Kidney epithelial cell (primary cell): ENCODE measurements around the gene ELAVL1. TPM values are rescaled to one million over a fixed set of nuclear protein-coding genes. Genes with fewer than 3 reads are reported as not detected.

Experiments used
- DNase-seq: peaks from one replicate; pipeline ENCODE4 v3.0.0-alpha.2; 2010; ENCODE audit warnings: low read depth
- H3K27me3 ChIP-seq: 2 replicates; pipeline ENCODE4 v1.6.0; 2011; ENCODE audit warnings: low read length; ENCODE audit not compliant: control insufficient read depth, insufficient read depth
- H3K36me3 ChIP-seq: 2 replicates; pipeline ENCODE4 v1.5.1; 2011; ENCODE audit warnings: low read length; ENCODE audit not compliant: control insufficient read depth, insufficient read depth
- H3K4me3 ChIP-seq: 2 replicates; pipeline ENCODE4 v1.5.1; 2011; ENCODE audit warnings: low read depth, mild to moderate bottlenecking, control low read depth, low read length
- CTCF ChIP-seq: IDR thresholded peaks from 2 replicates; pipeline ENCODE4 v1.5.1; 2011; ENCODE audit warnings: mild to moderate bottlenecking, moderate library complexity, low read length, control low read depth, inconsistent platforms; ENCODE audit not compliant: insufficient read depth, poor library complexity, severe bottlenecking
- total RNA-seq: library from RNA; depleted of rRNA; stranded (reverse); fragments of >200 nt; gene quantifications from 2 replicates; pipeline ENCODE4 v1.2.3, GENCODE V29; 2015

The ELAVL1 gene
- total RNA-seq, 1 donor from 2014 or later, result 65.9 TPM

- no peak for DNase-seq
- Histone ChIP-seq H3K36me3 (no peaks in the 10 kb centered on the region), H3K27me3 (peaks cover 6% of the 10 kb centered on the region), H3K4me3 (no peak overlapping the region)
- TF ChIP-seq CTCF, result no peak
Observed at GRCh38 chr19:7910321-7911161, 94.9 kb downstream of the ELAVL1 start.

GRCh38 chr19:7909471-7910067, 95.9 kb downstream of the ELAVL1 start:
- Histone ChIP-seq H3K4me3 (no peak overlapping the region), H3K27me3 (peaks cover 2% of the 10 kb centered on the region), H3K36me3 (no peaks in the 10 kb centered on the region)
- no peak for DNase-seq
- TF ChIP-seq CTCF, result no peak

GRCh38 chr19:7908742-7909461, 96.5 kb downstream of the ELAVL1 start:
- Histone ChIP-seq H3K36me3 (no peaks in the 10 kb centered on the region), H3K4me3 (no peak overlapping the region), H3K27me3 (no peaks in the 10 kb centered on the region)
- no peak for DNase-seq
- no peak for TF ChIP-seq CTCF

Other genes starting within 250 kb of the ELAVL1 start
- 0.27 TPM in 1 of 2 replicates, not detected in the other for gene CLEC4M, start 242.4 kb downstream of the ELAVL1 start, total RNA-seq
- 9.9 and 16.4 TPM in 2 replicates for gene EVI5L, start 175.4 kb downstream of the ELAVL1 start, total RNA-seq
- gene PRR36, start 131.3 kb downstream of the ELAVL1 start, total RNA-seq, result 1.0 and 1.2 TPM in 2 replicates
- 11.6 and 15.1 TPM in 2 replicates for gene LRRC8E, start 117.1 kb downstream of the ELAVL1 start, total RNA-seq
- gene MAP2K7, start 101.8 kb downstream of the ELAVL1 start, total RNA-seq, result 15.0 and 19.7 TPM in 2 replicates
- 0.14 and 4.5 TPM in 2 replicates for gene TGFBR3L, start 90.8 kb downstream of the ELAVL1 start, total RNA-seq
- 32.0 and 33.3 TPM in 2 replicates for gene SNAPC2, start 85.3 kb downstream of the ELAVL1 start, total RNA-seq
- 15.7 and 16.1 TPM in 2 replicates for gene CTXN1, start 79.5 kb downstream of the ELAVL1 start, total RNA-seq
- 80.5 and 83.9 TPM in 2 replicates for gene TIMM44, start 62.0 kb downstream of the ELAVL1 start, total RNA-seq
- not detected in 2 replicates for gene CCL25, start 47.1 kb upstream of the ELAVL1 start, total RNA-seq
- 0.04 and 2.9 TPM in 2 replicates for gene FBN3, start 144.0 kb upstream of the ELAVL1 start, total RNA-seq
- gene CERS4, start 203.7 kb upstream of the ELAVL1 start, total RNA-seq, result 47.4 and 49.8 TPM in 2 replicates